ENCODE measurements around the gene EPB41L4B. TPM values are rescaled to one million over a fixed set of nuclear protein-coding genes. Genes with fewer than 3 reads are reported as not detected.

Gene EPB41L4B
- total and polyA plus RNA-seq, 2 of the 13 experiments (the other 11 are each of a cell fraction or from before 2014, with no cell fraction given) = 17.6 to 22.1 TPM

- no peak for TF ChIP-seq MYPOP (CRISPR knock-in tag; IDR thresholded peaks at IDR 0.05)
- TF ChIP-seq ZNF335 (CRISPR knock-in tag; IDR thresholded peaks at IDR 0.05) = no peak
- no peak for TF ChIP-seq ETV6 (CRISPR knock-in tag; conservative IDR thresholded peaks at IDR 0.05)
- no peak for TF ChIP-seq ZNF460 (CRISPR knock-in tag; IDR thresholded peaks at IDR 0.05; ENCODE audit: borderline replicate concordance)
- TF ChIP-seq ZFP36L1 (CRISPR knock-in tag; IDR thresholded peaks at IDR 0.05) = no peak
- peak; percentile 33; the same call in 1 of the 2 replicates for TF ChIP-seq TFAP4 (IDR thresholded peaks at IDR 0.05; ENCODE audit: borderline replicate concordance, low read depth)
- TF ChIP-seq LCORL (IDR thresholded peaks at IDR 0.05) = no peak
- peak; percentile 40; the same call in 1 of the 2 replicates for TF ChIP-seq LCORL (CRISPR knock-in tag; IDR thresholded peaks at IDR 0.05)
- no peak for TF ChIP-seq ZSCAN31 (CRISPR knock-in tag; IDR thresholded peaks at IDR 0.05; ENCODE audit: low read depth)
- TF ChIP-seq POGK (CRISPR knock-in tag; conservative IDR thresholded peaks at IDR 0.05) = no peak
- no peak for TF ChIP-seq YEATS2 (CRISPR knock-in tag; IDR thresholded peaks at IDR 0.05; ENCODE audit: borderline replicate concordance)
- TF ChIP-seq MTA3 (CRISPR knock-in tag; IDR thresholded peaks at IDR 0.05) = no peak
- TF ChIP-seq EED (CRISPR knock-in tag; IDR thresholded peaks at IDR 0.05) = no peak
- 0 out of 2 replicates have a peak, but pooled peaks have one; percentile 37 for TF ChIP-seq HNRNPL (IDR thresholded peaks at IDR 0.05; ENCODE audit: low read depth, low read length)
- no peak for TF ChIP-seq NCOA2 (CRISPR knock-in tag; IDR thresholded peaks at IDR 0.05)
- TF ChIP-seq AKNA (CRISPR knock-in tag; IDR thresholded peaks at IDR 0.05; ENCODE audit: borderline replicate concordance) = no peak
- TF ChIP-seq HNF1A (IDR thresholded peaks at IDR 0.05; ENCODE audit: low read depth) = no peak
- 0 out of 2 replicates have a peak, but pooled peaks have one; percentile 8 for TF ChIP-seq HNF1A (CRISPR knock-in tag; IDR thresholded peaks at IDR 0.05; ENCODE audit: borderline replicate concordance)
Measured at GRCh38 chr9:109313351-109313750, 7.5 kb downstream of the EPB41L4B start (continued).

All from HepG2 (cell line).